ENCODE measurements around the gene PIK3R1.

Gene PIK3R1

GRCh38 chr5:68172314-68172713 lies 43.2 kb upstream of the PIK3R1 start:
- no peak overlapping the region for H3K27ac ChIP-seq (ENCODE audit: low read length)

GRCh38 chr5:68173007-68173406 lies 42.5 kb upstream of the PIK3R1 start:
- Histone ChIP-seq H3K27ac (ENCODE audit: low read length) (no peak overlapping the region), H3K4me1 (ENCODE audit: low read length) (no peaks in the 10 kb centered on the region), H3K9me3 (ENCODE audit: insufficient read depth, low read length) (no peaks in the 10 kb centered on the region), H3K9ac (ENCODE audit: low read length) (no peak overlapping the region), H3K4me3 (ENCODE audit: low read length) (no peak overlapping the region), H2AFZ (ENCODE audit: low read depth, low read length) (no peak overlapping the region), H3K36me3 (replicated peaks; ENCODE audit: low read depth, low read length) (no peaks in the 10 kb centered on the region), H3K79me2 (ENCODE audit: low read length) (no peaks in the 10 kb centered on the region), H4K20me1 (ENCODE audit: insufficient read depth, low read length) (no peaks in the 10 kb centered on the region), H3K27me3 (ENCODE audit: low read depth, low read length) (no peaks in the 10 kb centered on the region), H3K4me2 (ENCODE audit: low read length) (no peak overlapping the region)
- TF ChIP-seq CTCF (IDR thresholded peaks at IDR 0.05; ENCODE audit: low read depth, low read length): no peak
- TF ChIP-seq EZH2phosphoT487 (IDR thresholded peaks at IDR 0.05; ENCODE audit: low read depth): no peak

More at GRCh38 chr5:68172314-68172713, 43.2 kb upstream of the PIK3R1 start:
- Histone ChIP-seq H3K36me3 (replicated peaks; ENCODE audit: low read depth, low read length) (no peaks in the 10 kb centered on the region), H3K4me2 (ENCODE audit: low read length) (no peak overlapping the region), H2AFZ (ENCODE audit: low read depth, low read length) (no peak overlapping the region), H3K4me3 (ENCODE audit: low read length) (no peak overlapping the region), H3K4me1 (ENCODE audit: low read length) (no peaks in the 10 kb centered on the region), H3K27me3 (ENCODE audit: low read depth, low read length) (no peaks in the 10 kb centered on the region), H4K20me1 (ENCODE audit: insufficient read depth, low read length) (no peaks in the 10 kb centered on the region), H3K9ac (ENCODE audit: low read length) (no peak overlapping the region), H3K79me2 (ENCODE audit: low read length) (no peaks in the 10 kb centered on the region), H3K9me3 (ENCODE audit: insufficient read depth, low read length) (no peaks in the 10 kb centered on the region)
- no peak for TF ChIP-seq EZH2phosphoT487 (IDR thresholded peaks at IDR 0.05; ENCODE audit: low read depth)
- no peak for TF ChIP-seq CTCF (IDR thresholded peaks at IDR 0.05; ENCODE audit: low read depth, low read length)

- no peaks in the 10 kb centered on the region for H3K27me3 ChIP-seq (ENCODE audit: low read depth, low read length)
- no peak overlapping the region for H3K9ac ChIP-seq (ENCODE audit: low read length)
- TF ChIP-seq CTCF (IDR thresholded peaks at IDR 0.05; ENCODE audit: low read depth, low read length): no peak
- TF ChIP-seq EZH2phosphoT487 (IDR thresholded peaks at IDR 0.05; ENCODE audit: low read depth): no peak
- no peaks in the 10 kb centered on the region for H4K20me1 ChIP-seq (ENCODE audit: insufficient read depth, low read length)
- no peak overlapping the region for H3K4me3 ChIP-seq (ENCODE audit: low read length)
- H3K36me3 ChIP-seq (replicated peaks; ENCODE audit: low read depth, low read length): no peaks in the 10 kb centered on the region
- H2AFZ ChIP-seq (ENCODE audit: low read depth, low read length): no peak overlapping the region
- H3K9me3 ChIP-seq (ENCODE audit: insufficient read depth, low read length): no peaks in the 10 kb centered on the region
- H3K4me2 ChIP-seq (ENCODE audit: low read length): no peak overlapping the region
- H3K4me1 ChIP-seq (ENCODE audit: low read length): no peaks in the 10 kb centered on the region
- no peaks in the 10 kb centered on the region for H3K79me2 ChIP-seq (ENCODE audit: low read length)
- H3K27ac ChIP-seq (ENCODE audit: low read length): no peak overlapping the region
These were observed 39.3 kb upstream of the PIK3R1 start for GRCh38 chr5:68176253-68176652.

DNA sequence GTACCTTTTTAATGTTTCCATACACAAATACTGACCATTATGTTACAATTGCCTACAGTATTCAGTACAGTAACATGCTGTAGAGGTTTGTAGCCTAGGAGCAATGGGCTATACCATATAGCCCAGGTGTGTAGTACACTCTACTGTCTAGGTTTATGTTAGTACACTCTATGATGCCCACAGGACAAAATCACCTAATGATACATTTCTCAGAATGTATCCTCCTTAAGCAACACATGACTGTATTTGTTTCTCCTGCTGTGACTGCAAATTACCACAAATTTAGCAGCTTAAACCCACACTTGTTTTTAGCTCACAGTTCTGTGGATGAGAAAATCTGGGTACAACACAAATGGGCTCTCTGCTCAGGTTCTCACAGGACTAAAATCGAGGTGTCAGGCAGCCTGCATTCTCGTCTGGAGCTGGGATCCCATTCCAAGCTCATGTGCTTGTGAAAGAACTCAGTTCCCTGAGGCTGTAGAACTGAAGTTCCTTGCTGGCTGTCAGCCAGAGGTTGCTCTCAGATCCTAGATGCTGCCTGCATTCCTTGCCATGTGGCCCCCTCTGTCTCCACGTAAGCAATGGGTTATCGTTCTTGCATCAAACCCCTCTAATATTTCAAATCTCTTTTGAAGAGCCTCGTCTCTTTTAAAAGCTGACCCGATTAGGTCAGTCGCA lies 38.6 kb upstream of the PIK3R1 start:
- Histone ChIP-seq H3K9me3 (ENCODE audit: insufficient read depth, low read length) (no peaks in the 10 kb centered on the region), H3K27me3 (ENCODE audit: low read depth, low read length) (no peaks in the 10 kb centered on the region), H3K36me3 (replicated peaks; ENCODE audit: low read depth, low read length) (no peaks in the 10 kb centered on the region), H3K79me2 (ENCODE audit: low read length) (no peaks in the 10 kb centered on the region), H4K20me1 (ENCODE audit: insufficient read depth, low read length) (no peaks in the 10 kb centered on the region), H3K9ac (ENCODE audit: low read length) (no peak overlapping the region), H3K4me1 (ENCODE audit: low read length) (no peaks in the 10 kb centered on the region), H2AFZ (ENCODE audit: low read depth, low read length) (no peak overlapping the region), H3K4me2 (ENCODE audit: low read length) (no peak overlapping the region), H3K4me3 (ENCODE audit: low read length) (no peak overlapping the region), H3K27ac (ENCODE audit: low read length) (no peak overlapping the region)
- TF ChIP-seq CTCF (IDR thresholded peaks at IDR 0.05; ENCODE audit: low read depth, low read length) (no peak), EZH2phosphoT487 (IDR thresholded peaks at IDR 0.05; ENCODE audit: low read depth) (no peak)
